Left kidney (tissue), 2 donors: ENCODE results near the gene HDAC9. TPM values are rescaled to one million over a fixed set of nuclear protein-coding genes. Genes with fewer than 3 reads are reported as not detected.

ENCODE experiments used
- DNase-seq: peaks from one replicate; pipeline ENCODE4 v3.0.0-alpha.2; 2013
- polyA plus RNA-seq: library from polyadenylated mRNA; unstranded; fragments of 120-200 nt; gene quantifications from one replicate; pipeline ENCODE4 v1.2.1, GENCODE V29; 2013; ENCODE audit not compliant: insufficient read length

HDAC9 gene
- polyA plus RNA-seq, 1 donor: 10.4 TPM

GRCh38 chr7:18659746-18660145 is 164.2 kb downstream of the HDAC9 start:
- DNase-seq: no peak

GRCh38 chr7:18663321-18663720 is 167.8 kb downstream of the HDAC9 start:
- DNase-seq: no peak

GRCh38 chr7:18666107-18666728 is 170.7 kb downstream of the HDAC9 start:
- DNase-seq: peak; percentile 45

- DNase-seq: peak; percentile 18
Measured at GRCh38 chr7:18667466-18667865, 171.9 kb downstream of the HDAC9 start.

- DNase-seq: no peak
Measured at GRCh38 chr7:18671176-18671575, 175.6 kb downstream of the HDAC9 start.

GRCh38 chr7:18675579-18675978 is 180.0 kb downstream of the HDAC9 start:
- DNase-seq: no peak

GRCh38 chr7:18679261-18679660 is 183.7 kb downstream of the HDAC9 start:
- no peak for DNase-seq

GRCh38 chr7:18680576-18680975 is 185.0 kb downstream of the HDAC9 start:
- no peak for DNase-seq

- no peak for DNase-seq
Measured at GRCh38 chr7:18684916-18685315, 189.4 kb downstream of the HDAC9 start.

- DNase-seq: no peak
Measured at GRCh38 chr7:18685971-18686370, 190.4 kb downstream of the HDAC9 start.

GRCh38 chr7:18689551-18689950 is 194.0 kb downstream of the HDAC9 start:
- peak; percentile 25 for DNase-seq

- DNase-seq: peak; percentile 41
Measured at GRCh38 chr7:18693406-18693805, 197.9 kb downstream of the HDAC9 start.

GRCh38 chr7:18693816-18694215 is 198.3 kb downstream of the HDAC9 start:
- no peak for DNase-seq

- no peak for DNase-seq
Measured at GRCh38 chr7:18694484-18694883, 198.9 kb downstream of the HDAC9 start.

GRCh38 chr7:18694911-18695310 is 199.4 kb downstream of the HDAC9 start:
- DNase-seq: no peak

- no peak for DNase-seq
Measured at GRCh38 chr7:18698258-18698734, 202.7 kb downstream of the HDAC9 start.

GRCh38 chr7:18700147-18700546 is 204.6 kb downstream of the HDAC9 start:
- DNase-seq: no peak

GRCh38 chr7:18702071-18702829 is 206.7 kb downstream of the HDAC9 start:
- no peak for DNase-seq

- no peak for DNase-seq
Measured at GRCh38 chr7:18703685-18704084, 208.1 kb downstream of the HDAC9 start.

- peak; percentile 31 for DNase-seq
Measured at GRCh38 chr7:18706670-18707069, 211.1 kb downstream of the HDAC9 start.

- DNase-seq: no peak
Measured at GRCh38 chr7:18708204-18708603, 212.7 kb downstream of the HDAC9 start.

- no peak for DNase-seq
Measured at GRCh38 chr7:18715988-18716387, 220.4 kb downstream of the HDAC9 start.

- no peak for DNase-seq
Measured at GRCh38 chr7:18721429-18721828, 225.9 kb downstream of the HDAC9 start.

GRCh38 chr7:18724318-18724717 is 228.8 kb downstream of the HDAC9 start:
- no peak for DNase-seq
